Mesothelial cell of epicardium (in vitro differentiated cells): ENCODE measurements around the gene RASGEF1C. TPM values are rescaled to one million over a fixed set of nuclear protein-coding genes. Genes with fewer than 3 reads are reported as not detected.

Source experiments
- DNase-seq, 2 experiments: peaks; one replicate each; pipeline ENCODE4 v3.0.0; 2021; ENCODE audit warnings: low spot score in 2 of 2; ENCODE audit not compliant: unreplicated experiment in 2 of 2
- H3K27ac Mint-ChIP-seq: 2 replicates; pipeline ENCODE4 v1.8.0; 2021; ENCODE audit warnings: mixed read lengths
- H3K27me3 Mint-ChIP-seq: 2 replicates; pipeline ENCODE4 v1.8.0; 2021; ENCODE audit warnings: low read depth, mixed read lengths
- H3K36me3 Mint-ChIP-seq: 2 replicates; pipeline ENCODE4 v1.8.0; 2021; ENCODE audit warnings: mixed read lengths
- H3K4me1 Mint-ChIP-seq: 2 replicates; pipeline ENCODE4 v1.8.0; 2021; ENCODE audit warnings: mixed read lengths
- H3K4me3 Mint-ChIP-seq: 2 replicates; pipeline ENCODE4 v1.8.0; 2021; ENCODE audit warnings: mild to moderate bottlenecking, moderate library complexity, mixed read lengths
- H3K9me3 Mint-ChIP-seq: 2 replicates; pipeline ENCODE4 v1.8.0; 2021; ENCODE audit warnings: mixed read lengths
- total RNA-seq: library from RNA; stranded (reverse); gene quantifications from 3 replicates; pipeline ENCODE4 v1.2.1, GENCODE V29; 2021
- TF ChIP-seq, protein P1 (sequence below): fragments of 200-600 bp; sonication (generic); IDR thresholded peaks from one replicate; pipeline ENCODE4 v1.5.0; 2021; ENCODE audit warnings: antibody characterized with exemption; ENCODE audit not compliant: unreplicated experiment

The RASGEF1C gene
- total RNA-seq, 1 donor from 2014 or later = 0.42 TPM

GRCh38 chr5:180138976-180139730 lies 69.9 kb downstream of the RASGEF1C start:
- H3K27me3 Mint-ChIP-seq = peaks cover 26% of the 10 kb centered on the region
- H3K4me3 Mint-ChIP-seq = no peak overlapping the region
- no peak overlapping the region for H3K27ac Mint-ChIP-seq
- TF ChIP-seq, protein P1, sequence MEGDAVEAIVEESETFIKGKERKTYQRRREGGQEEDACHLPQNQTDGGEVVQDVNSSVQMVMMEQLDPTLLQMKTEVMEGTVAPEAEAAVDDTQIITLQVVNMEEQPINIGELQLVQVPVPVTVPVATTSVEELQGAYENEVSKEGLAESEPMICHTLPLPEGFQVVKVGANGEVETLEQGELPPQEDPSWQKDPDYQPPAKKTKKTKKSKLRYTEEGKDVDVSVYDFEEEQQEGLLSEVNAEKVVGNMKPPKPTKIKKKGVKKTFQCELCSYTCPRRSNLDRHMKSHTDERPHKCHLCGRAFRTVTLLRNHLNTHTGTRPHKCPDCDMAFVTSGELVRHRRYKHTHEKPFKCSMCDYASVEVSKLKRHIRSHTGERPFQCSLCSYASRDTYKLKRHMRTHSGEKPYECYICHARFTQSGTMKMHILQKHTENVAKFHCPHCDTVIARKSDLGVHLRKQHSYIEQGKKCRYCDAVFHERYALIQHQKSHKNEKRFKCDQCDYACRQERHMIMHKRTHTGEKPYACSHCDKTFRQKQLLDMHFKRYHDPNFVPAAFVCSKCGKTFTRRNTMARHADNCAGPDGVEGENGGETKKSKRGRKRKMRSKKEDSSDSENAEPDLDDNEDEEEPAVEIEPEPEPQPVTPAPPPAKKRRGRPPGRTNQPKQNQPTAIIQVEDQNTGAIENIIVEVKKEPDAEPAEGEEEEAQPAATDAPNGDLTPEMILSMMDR = no peak
- no peaks in the 10 kb centered on the region for H3K36me3 Mint-ChIP-seq
- no peaks in the 10 kb centered on the region for H3K4me1 Mint-ChIP-seq
- no peak for DNase-seq
- no peaks in the 10 kb centered on the region for H3K9me3 Mint-ChIP-seq

DNA sequence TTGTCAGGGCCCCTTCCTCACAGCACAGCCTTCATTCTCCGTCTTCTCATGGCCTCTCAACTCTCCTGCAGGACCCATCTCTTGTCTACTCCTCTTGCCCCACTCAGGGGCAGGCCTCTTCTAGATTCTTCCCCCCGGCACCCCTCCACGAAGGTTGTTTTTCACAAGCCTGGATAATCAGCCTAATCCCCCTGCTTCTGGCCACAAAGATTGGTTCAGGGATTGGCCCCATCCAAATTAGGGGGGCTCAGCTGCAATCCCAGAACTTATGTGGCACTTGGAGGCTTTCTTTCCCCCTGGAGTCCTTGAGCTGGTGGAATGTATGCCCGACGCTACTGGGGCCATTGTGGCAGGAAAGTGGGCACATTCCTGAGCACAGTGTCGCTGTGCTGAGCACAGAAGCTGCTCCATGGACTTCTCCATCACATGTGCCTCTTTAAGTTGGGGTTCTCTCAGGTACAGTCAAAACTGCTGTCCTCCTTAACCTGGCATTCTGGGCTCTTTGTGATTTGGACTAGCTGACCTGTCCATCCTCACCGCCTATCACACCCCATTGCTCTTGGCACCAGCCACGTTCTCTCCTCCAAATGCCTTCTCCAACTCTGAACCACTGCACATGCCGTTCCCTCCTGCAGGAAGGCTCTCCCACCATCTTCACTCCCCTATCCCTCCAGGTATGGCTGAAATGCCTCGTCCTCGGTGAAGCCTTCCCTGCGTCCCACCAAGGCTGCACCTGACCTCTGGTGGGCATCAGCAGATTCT lies 70.6 kb downstream of the RASGEF1C start:
- Mint-ChIP-seq H3K27me3 (peaks cover 26% of the 10 kb centered on the region), H3K27ac (no peak overlapping the region), H3K36me3 (no peaks in the 10 kb centered on the region), H3K9me3 (no peaks in the 10 kb centered on the region), H3K4me3 (no peak overlapping the region), H3K4me1 (no peaks in the 10 kb centered on the region)
- DNase-seq = peak; percentile 12 to 19
- TF ChIP-seq, protein P1 = no peak

DNA sequence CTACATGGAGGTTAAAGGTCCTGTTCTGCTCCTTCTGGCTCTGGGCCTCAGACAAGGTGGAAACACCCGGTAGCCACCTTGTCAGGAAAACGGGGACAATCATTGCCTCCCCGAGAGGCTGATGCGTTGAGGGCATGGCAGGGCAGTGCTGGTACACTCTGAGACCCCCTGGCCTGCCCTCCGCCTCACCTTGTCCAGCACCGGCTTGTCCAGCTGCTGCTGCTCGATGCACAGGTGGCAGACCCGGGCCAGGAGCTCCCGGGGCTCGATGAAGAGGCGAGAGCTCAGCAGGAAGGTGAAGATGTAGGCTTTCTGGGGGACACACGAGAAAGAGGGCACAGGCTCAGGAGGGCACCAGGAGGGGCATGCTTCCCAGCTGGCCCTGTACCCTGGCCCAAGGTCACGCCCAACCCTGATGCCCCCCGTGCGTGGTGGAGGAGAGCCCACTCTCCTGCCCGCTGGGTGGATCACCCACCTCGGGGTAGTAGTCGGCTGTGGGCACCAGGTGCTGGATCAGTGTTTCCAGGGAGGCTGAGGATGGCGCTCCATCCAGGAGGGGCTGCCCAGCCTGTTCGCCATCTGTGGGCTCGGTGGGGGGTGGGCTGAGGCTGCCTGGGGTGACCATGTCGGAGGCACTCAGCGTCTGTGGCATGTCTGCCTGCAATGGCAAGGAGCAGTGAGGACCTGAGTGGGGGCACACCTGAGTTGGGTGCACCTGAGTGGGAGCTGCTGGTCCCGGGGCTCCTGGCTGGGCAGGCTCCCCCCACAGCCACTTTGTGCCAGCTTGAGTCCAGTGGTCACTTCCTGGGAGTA lies 71.4 kb downstream of the RASGEF1C start:
- H3K9me3 Mint-ChIP-seq = no peaks in the 10 kb centered on the region
- no peaks in the 10 kb centered on the region for H3K4me1 Mint-ChIP-seq
- peak; percentile 11 to 22 for DNase-seq
- TF ChIP-seq, protein P1 = no peak
- no peaks in the 10 kb centered on the region for H3K36me3 Mint-ChIP-seq
- peaks cover 26% of the 10 kb centered on the region for H3K27me3 Mint-ChIP-seq
- H3K27ac Mint-ChIP-seq = no peak overlapping the region
- no peak overlapping the region for H3K4me3 Mint-ChIP-seq

GRCh38 chr5:180136630-180137381 lies 72.2 kb downstream of the RASGEF1C start:
- peaks cover 22% of the 10 kb centered on the region for H3K27me3 Mint-ChIP-seq
- H3K4me1 Mint-ChIP-seq = no peaks in the 10 kb centered on the region
- peak; percentile 9 to 24 for DNase-seq
- H3K36me3 Mint-ChIP-seq = no peaks in the 10 kb centered on the region
- no peak overlapping the region for H3K4me3 Mint-ChIP-seq
- TF ChIP-seq, protein P1 = no peak
- H3K27ac Mint-ChIP-seq = no peak overlapping the region
- no peaks in the 10 kb centered on the region for H3K9me3 Mint-ChIP-seq
